Stimulated activated effector memory CD8-positive, alpha-beta T cell treated with anti-CD3 and anti-CD28 coated beads, Interleukin-12 subunit alpha, Interleukin-12 subunit beta, amount 100 ng/mL, for 72 hours (primary cell): Measurements from ENCODE around the gene WDR49.

Experiments
- ATAC-seq: fragments of 150-1000 bp; cut with Tn5 transposase; 2 replicates; pipeline ENCODE4 v1.10.0; 2021
- DNase-seq, 2 donors: peaks; one replicate each; pipeline ENCODE4 v3.0.0; 2021 to 2022; ENCODE audit warnings: low spot score in 2 of 2
- H3K27ac Mint-ChIP-seq: one replicate; pipeline ENCODE4 v1.8.0; 2022; ENCODE audit warnings: mild to moderate bottlenecking, mixed read lengths
- H3K36me3 Mint-ChIP-seq: one replicate; pipeline ENCODE4 v1.8.0; 2022; ENCODE audit warnings: mild to moderate bottlenecking, mixed read lengths
- H3K4me1 Mint-ChIP-seq: one replicate; pipeline ENCODE4 v1.8.0; 2022; ENCODE audit warnings: mixed read lengths
- H3K4me3 Mint-ChIP-seq: one replicate; pipeline ENCODE4 v1.8.0; 2022; ENCODE audit warnings: mild to moderate bottlenecking, mixed read lengths
- H3K9me3 Mint-ChIP-seq: one replicate; pipeline ENCODE4 v1.8.0; 2022; ENCODE audit warnings: mixed read lengths

Gene WDR49

DNA sequence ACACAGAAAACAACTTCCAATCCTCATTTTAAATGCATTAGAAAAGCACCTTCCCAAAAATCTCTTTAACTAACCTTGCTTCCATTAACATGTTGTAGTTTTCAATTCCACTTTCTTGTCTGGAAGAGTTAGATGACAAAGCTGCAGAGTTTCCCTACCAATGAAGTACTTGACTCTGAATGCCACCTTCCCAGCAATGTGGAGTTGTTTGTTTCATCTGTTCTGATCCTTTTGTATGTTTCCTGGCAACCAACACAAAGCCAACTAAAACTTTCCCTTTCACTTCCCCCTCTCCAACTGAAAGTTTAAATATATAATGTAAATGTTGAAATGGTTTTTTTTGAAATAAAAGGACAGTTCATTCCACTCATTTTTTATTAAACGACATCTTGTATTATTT is at the start of gene WDR49:
TSS of gene WDR49 (minus strand) at position 183 of the 400 bp plus-strand sequence. CDS start 517 bp downstream, outside the sequence.
- ATAC-seq, result no peak
- Mint-ChIP-seq H3K27ac (no peak within 1 kb of the TSS), H3K4me1 (no peaks in the 10 kb centered on the region), H3K4me3 (no peak within 1 kb of the TSS), H3K9me3 (no peaks in the 10 kb centered on the region), H3K36me3 (no peaks in the 10 kb centered on the region)
- DNase-seq, result no peak

DNA sequence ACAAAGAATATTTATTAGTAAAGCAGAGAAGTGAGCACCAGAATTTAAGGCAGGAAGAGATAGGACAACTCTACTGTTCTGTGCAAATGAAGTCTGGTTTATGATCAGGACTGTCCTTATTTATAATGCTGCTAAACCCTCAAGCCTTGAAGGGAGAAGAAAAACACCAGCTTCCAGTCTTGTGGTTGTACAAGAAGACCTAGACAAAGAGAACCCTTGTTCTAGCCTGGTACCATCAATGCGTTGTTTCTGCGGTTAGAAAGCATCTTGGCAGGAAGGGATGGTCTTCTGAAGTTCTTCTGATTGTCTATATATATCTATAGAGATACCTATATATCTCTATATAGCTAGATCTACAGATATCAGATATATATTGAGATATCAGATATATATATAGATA is 47.2 kb upstream of the WDR49 start:
- DNase-seq (no peak), ATAC-seq (no peak)
- Mint-ChIP-seq H3K9me3 (no peaks in the 10 kb centered on the region), H3K27ac (no peak overlapping the region), H3K36me3 (peaks cover 84% of the 10 kb centered on the region), H3K4me1 (peaks cover 18% of the 10 kb centered on the region), H3K4me3 (no peak overlapping the region)

DNA sequence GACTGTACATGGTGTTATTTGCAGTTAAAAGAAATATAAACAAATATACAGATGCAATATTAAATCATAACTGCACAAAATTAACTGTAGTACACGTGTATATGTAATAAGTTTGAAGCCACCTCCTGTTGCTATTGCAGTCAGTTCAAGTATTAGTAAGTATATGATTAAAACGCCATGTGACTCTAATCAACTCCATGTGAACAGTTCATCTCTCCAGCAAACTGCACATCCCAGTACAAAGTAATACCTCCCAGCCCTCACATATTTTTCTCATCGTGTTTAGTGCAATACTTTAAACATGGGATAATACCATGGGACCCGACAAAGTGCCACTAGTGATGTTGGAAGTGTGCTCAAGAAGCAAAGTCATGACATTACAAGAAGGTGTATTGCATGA is 46.3 kb upstream of the WDR49 start:
- DNase-seq, result no peak
- H3K27ac Mint-ChIP-seq, result no peak overlapping the region

DNA sequence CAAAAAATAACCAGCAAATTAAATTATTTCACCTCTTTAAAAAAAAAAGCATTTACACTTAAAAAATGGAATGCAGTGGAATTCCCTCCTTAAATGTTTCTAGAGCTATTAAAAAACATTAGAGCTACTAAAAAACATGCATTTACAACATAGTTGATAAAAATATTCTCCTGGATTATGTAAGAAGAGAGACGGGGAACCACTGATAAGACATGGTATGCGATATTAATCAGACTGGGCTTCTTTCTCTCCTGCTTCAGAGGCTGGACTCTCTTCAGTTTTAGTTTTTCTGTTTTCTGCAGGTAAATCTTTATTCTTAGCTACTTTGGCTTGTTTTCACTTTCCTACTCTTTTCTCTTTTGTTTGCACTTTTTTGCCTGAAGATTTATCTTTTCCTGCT is 40.4 kb upstream of the WDR49 start:
- Mint-ChIP-seq H3K4me1 (peaks cover 47% of the 10 kb centered on the region), H3K4me3 (no peak overlapping the region), H3K36me3 (peaks cover 78% of the 10 kb centered on the region), H3K27ac (peak overlapping the region; percentile 67), H3K9me3 (no peaks in the 10 kb centered on the region)
- ATAC-seq (no peak), DNase-seq (no peak)

More for the DNA sequence above, 46.3 kb upstream of the WDR49 start:
- Mint-ChIP-seq H3K4me1 (peaks cover 14% of the 10 kb centered on the region), H3K9me3 (no peaks in the 10 kb centered on the region), H3K36me3 (peaks cover 84% of the 10 kb centered on the region), H3K4me3 (no peak overlapping the region)
- ATAC-seq, result no peak

DNA sequence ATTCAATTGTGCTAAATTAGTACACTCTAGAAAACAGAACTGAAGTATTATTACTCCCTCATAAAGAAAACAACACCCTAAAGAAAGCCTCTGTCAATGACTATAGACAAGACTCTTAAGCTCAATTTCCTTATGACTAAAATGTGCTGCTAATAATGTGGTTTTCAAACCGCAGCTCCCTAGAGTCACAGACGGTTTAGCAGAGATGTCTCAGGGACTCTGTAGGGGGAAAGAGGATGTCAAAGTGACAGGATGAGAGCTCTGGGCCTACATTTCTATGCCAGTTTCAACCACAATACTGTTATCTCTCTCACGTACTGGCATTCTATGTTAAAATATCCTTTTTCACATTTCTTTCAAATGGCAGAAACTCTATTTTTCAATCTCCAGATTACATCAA is 37.6 kb upstream of the WDR49 start:
- H3K27ac Mint-ChIP-seq, result peak overlapping the region; percentile 72
- H3K4me1 Mint-ChIP-seq, result peaks cover 47% of the 10 kb centered on the region
- peak overlapping the region; percentile 10 for H3K4me3 Mint-ChIP-seq
- no peaks in the 10 kb centered on the region for H3K9me3 Mint-ChIP-seq
- DNase-seq (peak; percentile 6 to 56), ATAC-seq (peak; percentile 100)
- H3K36me3 Mint-ChIP-seq, result peaks cover 77% of the 10 kb centered on the region

DNA sequence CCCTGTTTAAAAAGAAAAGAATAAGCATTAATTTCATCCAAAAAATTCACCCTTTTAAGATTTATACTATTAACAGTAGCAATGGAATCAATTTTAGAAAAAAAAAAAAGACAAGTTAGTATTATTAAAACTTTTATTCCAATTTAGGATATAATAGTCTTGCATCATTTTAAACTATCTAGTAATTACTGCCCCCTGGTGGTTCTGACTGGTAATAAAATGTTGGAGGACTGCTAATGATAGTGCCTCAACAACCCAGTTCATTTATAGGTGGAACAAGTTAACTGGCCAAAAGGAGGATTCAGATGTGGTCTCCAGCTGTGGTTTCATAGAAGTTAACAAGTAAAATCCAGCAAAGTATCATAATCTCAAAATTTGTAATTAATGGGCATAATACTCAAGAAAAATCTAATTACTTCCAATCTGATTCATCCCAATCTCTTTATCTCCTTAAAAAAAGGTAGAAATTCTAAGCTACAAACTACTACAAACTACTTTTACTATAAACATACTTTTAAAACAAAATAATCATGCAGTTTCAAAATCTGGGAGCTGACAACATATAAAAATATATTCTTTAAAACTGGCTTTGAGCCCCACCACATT is 30.7 kb upstream of the WDR49 start:
- DNase-seq (peak; percentile 27 to 54), ATAC-seq (peak; percentile 66)
- peaks cover 92% of the 10 kb centered on the region for H3K36me3 Mint-ChIP-seq
- no peak overlapping the region for H3K4me3 Mint-ChIP-seq
- H3K27ac Mint-ChIP-seq, result no peak overlapping the region
- peaks cover 12% of the 10 kb centered on the region for H3K4me1 Mint-ChIP-seq
- H3K9me3 Mint-ChIP-seq, result no peaks in the 10 kb centered on the region

DNA sequence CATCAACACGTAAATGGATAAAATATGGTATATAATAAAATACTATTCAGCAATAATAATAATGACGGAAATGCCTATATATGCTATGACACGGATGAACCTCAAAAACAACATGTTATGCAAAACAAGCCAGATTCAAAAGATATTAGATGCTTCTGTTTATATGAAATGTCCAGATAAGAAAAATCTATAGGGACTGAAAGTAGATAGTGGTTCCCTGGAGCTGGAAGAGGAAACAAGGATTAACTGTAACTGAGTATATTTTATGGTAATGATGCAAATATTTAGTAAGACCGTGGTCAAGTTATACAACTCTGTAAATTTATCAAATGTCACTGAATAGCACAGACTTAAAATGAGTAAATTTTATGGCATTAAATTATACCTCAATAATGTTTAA is 25.8 kb upstream of the WDR49 start:
- H3K9me3 Mint-ChIP-seq, result peaks cover 14% of the 10 kb centered on the region

DNA sequence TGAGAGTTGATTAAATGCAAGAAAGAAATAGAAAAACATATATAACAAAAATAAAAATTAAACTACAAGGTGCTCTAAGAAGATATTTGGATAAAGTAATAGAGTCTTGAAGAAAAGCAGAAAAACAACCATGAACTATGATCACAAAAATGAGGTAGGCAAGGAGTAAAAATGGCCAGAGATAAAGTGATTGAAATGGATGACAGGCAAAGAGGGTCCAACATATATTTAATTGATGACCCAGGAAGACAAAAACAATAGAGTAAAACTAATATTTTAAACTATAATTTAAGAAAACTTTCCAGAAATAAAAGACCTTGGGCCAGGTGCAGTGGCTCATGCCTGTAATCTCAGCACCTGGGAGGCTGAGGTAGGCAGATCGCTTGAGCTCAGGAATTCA is 22.1 kb upstream of the WDR49 start:
- no peak overlapping the region for H3K27ac Mint-ChIP-seq
- no peaks in the 10 kb centered on the region for H3K4me1 Mint-ChIP-seq
- DNase-seq (no peak), ATAC-seq (no peak)
- H3K36me3 Mint-ChIP-seq, result peaks cover 58% of the 10 kb centered on the region
- no peak overlapping the region for H3K4me3 Mint-ChIP-seq
- peaks cover 14% of the 10 kb centered on the region for H3K9me3 Mint-ChIP-seq

More for the DNA sequence above, 25.8 kb upstream of the WDR49 start:
- Mint-ChIP-seq H3K27ac (no peak overlapping the region), H3K4me1 (no peaks in the 10 kb centered on the region), H3K36me3 (peaks cover 84% of the 10 kb centered on the region), H3K4me3 (no peak overlapping the region)
- no peak for ATAC-seq
- no peak for DNase-seq

DNA sequence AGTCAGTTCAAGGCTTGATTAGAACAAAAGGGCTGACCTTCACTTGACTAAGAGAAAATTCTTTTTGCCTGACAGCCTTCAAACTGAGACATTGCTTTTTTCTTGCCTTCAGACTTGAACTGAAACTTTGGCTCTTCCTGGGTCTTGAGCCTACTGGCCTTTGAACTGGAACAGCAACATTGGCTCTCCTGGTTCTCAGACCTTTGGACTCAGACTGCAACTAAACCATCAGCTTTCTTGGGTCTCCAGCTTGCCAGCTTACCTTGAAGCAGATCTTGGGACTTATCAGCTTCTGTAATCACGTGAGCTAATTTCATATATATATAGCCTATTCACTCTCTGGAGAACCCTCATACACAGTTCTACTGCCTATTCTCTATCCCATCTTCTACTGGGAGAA is 19.5 kb upstream of the WDR49 start:
- ATAC-seq (no peak), DNase-seq (no peak)
- Mint-ChIP-seq H3K27ac (no peak overlapping the region), H3K4me3 (no peak overlapping the region), H3K36me3 (peaks cover 36% of the 10 kb centered on the region), H3K4me1 (no peaks in the 10 kb centered on the region), H3K9me3 (peaks cover 14% of the 10 kb centered on the region)

DNA sequence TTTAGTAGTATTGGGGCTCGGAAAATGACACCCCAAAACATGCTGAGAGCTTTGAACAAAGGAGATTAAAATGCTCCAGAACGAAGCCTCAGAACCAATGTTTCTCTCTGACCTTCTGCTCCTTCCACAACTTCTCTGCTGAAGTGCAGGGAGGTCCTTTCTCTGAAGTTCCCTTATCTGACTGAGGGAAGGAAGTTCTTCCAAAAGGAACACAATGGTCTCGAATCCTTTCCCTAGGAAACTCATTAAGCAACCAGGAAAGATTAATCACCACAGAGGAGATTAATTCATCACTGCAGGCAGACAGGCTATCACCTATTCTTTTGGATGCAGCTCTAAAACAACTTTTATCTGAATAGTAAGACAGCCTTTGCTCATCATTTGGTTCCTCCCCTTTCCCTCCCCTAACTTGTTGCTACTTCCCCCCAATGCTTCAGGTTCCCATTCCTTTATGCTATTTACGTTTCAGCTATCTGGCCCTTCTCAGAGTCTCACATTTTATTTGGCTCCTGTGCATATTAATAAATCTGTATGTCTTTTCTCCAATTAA is 18.2 kb upstream of the WDR49 start:
- no peak for ATAC-seq
- Mint-ChIP-seq H3K27ac (peak overlapping the region; percentile 33), H3K4me3 (no peak overlapping the region), H3K4me1 (no peaks in the 10 kb centered on the region), H3K36me3 (peaks cover 33% of the 10 kb centered on the region), H3K9me3 (peaks cover 13% of the 10 kb centered on the region)
- DNase-seq, result no peak

DNA sequence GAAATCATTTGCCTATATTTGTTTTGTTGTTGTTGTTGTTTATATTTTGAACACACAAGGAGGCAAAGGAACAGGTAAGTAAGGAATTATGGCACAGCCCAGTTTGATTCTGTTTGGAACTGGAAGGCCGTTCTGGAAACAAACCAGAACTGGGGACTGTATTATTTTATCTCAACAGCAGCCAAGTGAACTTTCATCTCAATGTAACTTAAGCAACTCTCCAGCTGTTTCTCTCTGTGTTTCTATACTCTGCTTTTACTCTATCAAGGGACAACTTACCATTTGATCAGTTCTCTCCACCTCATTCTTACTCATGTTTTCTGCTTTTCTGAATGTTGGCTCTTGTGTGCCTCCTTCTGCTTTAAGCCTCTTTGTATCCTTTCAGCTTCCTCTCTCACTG is 16.0 kb upstream of the WDR49 start:
- Mint-ChIP-seq H3K4me3 (no peak overlapping the region), H3K4me1 (no peaks in the 10 kb centered on the region), H3K9me3 (no peaks in the 10 kb centered on the region), H3K36me3 (peaks cover 15% of the 10 kb centered on the region), H3K27ac (no peak overlapping the region)
- ATAC-seq (no peak), DNase-seq (no peak)

DNA sequence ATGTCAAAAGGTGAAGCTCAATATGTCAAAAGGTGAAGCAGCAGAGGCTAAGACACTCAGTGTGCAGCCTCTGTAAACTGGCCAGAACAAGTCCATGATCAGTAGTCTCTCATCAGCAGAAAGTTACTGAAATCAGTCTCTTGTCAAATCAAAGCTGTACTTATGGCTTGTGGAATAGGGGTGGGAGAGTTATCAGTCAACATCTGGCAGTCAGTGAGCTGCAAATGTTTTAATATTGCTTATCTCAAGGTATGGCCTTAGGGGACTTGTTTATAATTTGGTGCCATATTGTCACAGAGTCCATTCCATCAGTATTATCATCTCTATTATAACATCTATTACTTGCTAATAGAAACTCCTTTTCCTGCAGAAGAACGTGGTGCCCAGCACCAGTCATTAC is 14.9 kb upstream of the WDR49 start:
- peaks cover 3% of the 10 kb centered on the region for H3K9me3 Mint-ChIP-seq
- ATAC-seq, result no peak
- no peak overlapping the region for H3K4me3 Mint-ChIP-seq
- DNase-seq, result no peak
- H3K36me3 Mint-ChIP-seq, result peaks cover 4% of the 10 kb centered on the region
- H3K4me1 Mint-ChIP-seq, result no peaks in the 10 kb centered on the region
- no peak overlapping the region for H3K27ac Mint-ChIP-seq

DNA sequence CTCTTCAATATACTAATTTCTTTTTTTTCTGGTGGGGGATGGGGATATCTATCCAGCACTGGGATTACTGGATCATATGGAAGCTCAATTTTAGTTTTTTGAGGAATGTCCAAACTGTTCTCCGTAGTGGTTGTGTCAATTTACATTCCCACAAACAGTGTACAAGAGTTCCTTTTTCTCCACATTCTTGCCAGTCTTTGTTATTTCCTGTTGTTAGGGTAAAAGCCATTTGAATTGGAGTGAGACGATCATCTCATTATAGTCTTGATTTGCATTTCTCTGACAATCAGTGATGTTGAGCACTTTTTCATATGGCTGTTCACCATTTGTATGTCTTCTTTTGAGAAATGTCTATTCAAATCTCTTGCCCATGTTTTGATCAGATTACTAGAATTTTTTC is 12.8 kb upstream of the WDR49 start:
- peaks cover 4% of the 10 kb centered on the region for H3K36me3 Mint-ChIP-seq
- H3K4me3 Mint-ChIP-seq, result no peak overlapping the region
- H3K4me1 Mint-ChIP-seq, result no peaks in the 10 kb centered on the region
- H3K27ac Mint-ChIP-seq, result no peak overlapping the region
- DNase-seq (no peak), ATAC-seq (no peak)
- H3K9me3 Mint-ChIP-seq, result peaks cover 3% of the 10 kb centered on the region

DNA sequence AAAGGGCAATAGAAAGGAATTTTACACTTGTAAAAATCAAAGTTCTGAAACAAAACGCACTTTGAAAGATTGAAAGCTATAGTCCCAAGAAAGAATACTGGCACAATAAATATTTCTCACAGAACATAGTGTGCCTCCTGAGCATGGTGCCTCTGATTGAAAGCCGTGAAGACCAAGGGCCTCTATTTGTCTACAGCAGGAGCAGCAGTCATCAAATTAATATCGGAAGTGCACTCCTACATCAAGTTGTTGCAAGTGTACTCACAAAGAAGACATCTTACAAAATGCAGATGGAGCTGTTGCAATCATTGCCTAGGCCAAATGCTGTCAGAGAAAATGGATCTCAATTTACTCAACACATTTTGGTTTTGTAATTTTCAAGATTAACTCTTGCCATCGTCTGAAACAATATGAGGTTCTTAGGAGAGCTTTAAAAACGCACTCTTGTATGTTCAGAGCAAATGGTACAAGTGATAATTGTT is 9.2 kb upstream of the WDR49 start:
- no peaks in the 10 kb centered on the region for H3K4me1 Mint-ChIP-seq
- DNase-seq, result no peak
- peaks cover 4% of the 10 kb centered on the region for H3K36me3 Mint-ChIP-seq
- no peak overlapping the region for H3K27ac Mint-ChIP-seq
- H3K9me3 Mint-ChIP-seq, result peaks cover 3% of the 10 kb centered on the region
- H3K4me3 Mint-ChIP-seq, result no peak overlapping the region
- no peak for ATAC-seq

DNA sequence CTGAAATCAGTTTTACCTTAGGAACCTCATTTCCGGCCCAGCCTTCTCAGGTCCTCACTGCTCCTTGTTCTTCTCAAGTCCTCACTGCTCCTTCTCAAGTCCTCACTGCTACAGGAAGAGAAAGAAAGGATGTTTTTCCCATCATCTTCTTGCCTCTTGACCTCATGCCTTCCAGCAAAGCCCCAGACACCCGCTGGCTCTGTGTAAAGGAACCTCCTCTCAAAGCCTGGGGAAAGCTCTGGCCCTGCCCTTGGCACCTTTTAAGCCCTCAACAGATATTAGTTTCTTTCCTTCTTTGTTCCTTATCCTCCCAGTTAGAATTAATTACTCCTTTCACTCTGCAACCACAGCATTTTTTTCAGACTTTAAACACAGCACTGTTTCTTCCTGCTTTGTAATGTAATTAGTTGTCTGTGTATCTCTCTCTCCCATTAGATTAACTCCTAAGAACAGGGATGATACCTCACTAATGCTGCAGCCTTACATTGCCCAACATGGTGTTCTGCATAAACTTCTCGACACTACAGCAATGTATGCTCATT is 4.0 kb upstream of the WDR49 start:
- ATAC-seq, result no peak
- no peak for DNase-seq
- no peak overlapping the region for H3K4me3 Mint-ChIP-seq
- H3K9me3 Mint-ChIP-seq, result no peaks in the 10 kb centered on the region
- no peak overlapping the region for H3K27ac Mint-ChIP-seq
- H3K36me3 Mint-ChIP-seq, result no peaks in the 10 kb centered on the region
- no peaks in the 10 kb centered on the region for H3K4me1 Mint-ChIP-seq

DNA sequence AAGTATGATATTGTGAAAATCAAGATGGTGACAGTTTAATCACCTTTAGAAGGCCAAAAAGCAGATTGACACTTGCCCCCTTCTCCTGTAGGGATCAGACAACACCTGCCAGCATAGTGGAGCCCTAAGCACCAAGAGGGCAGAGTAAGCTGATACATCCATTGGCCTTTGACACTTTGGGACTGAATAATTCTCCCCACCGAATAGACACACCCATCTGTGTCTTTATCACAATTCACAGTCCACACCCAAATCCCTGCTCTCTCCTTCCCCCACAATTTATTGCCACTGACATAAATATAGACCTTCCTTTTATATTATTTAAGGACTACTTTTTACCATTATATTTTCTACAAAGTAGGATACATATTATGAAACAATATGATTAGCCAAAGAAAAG is 3.1 kb upstream of the WDR49 start:
- H3K9me3 Mint-ChIP-seq, result no peaks in the 10 kb centered on the region
- H3K27ac Mint-ChIP-seq, result no peak overlapping the region

More for the DNA sequence above, 3.1 kb upstream of the WDR49 start:
- no peak overlapping the region for H3K4me3 Mint-ChIP-seq
- H3K4me1 Mint-ChIP-seq, result no peaks in the 10 kb centered on the region
- H3K36me3 Mint-ChIP-seq, result no peaks in the 10 kb centered on the region
- DNase-seq (no peak), ATAC-seq (no peak)
